Neuronal stem cell (in vitro differentiated cells): ENCODE measurements around the gene SEC63.
"Not testable (repeated sequence)": the region's sequence is repeated elsewhere in the genome, so short reads cannot be mapped to it uniquely, and the experiment has no call there.

Source experiments
- DNase-seq: peaks from one replicate; pipeline ENCODE4 v3.0.0-alpha.2; 2013; ENCODE audit warnings: low spot score
- H2AFZ ChIP-seq: one replicate; pipeline ENCODE4 v1.6.1; 2013; ENCODE audit warnings: mild to moderate bottlenecking, low read length, inconsistent platforms
- H2AK5ac ChIP-seq: 2 replicates; pipeline ENCODE4 v1.6.1; 2013; ENCODE audit warnings: low read depth, mild to moderate bottlenecking, inconsistent platforms, low read length, moderate library complexity, mixed read lengths
- H2BK120ac ChIP-seq: 2 replicates; pipeline ENCODE4 v1.6.1; 2013; ENCODE audit warnings: low read depth, mild to moderate bottlenecking, inconsistent platforms, low read length, moderate library complexity, mixed read lengths
- H2BK12ac ChIP-seq: one replicate; pipeline ENCODE4 v1.6.1; 2013; ENCODE audit warnings: low read length, inconsistent platforms
- H2BK15ac ChIP-seq: 2 replicates; pipeline ENCODE4 v1.6.1; 2013; ENCODE audit warnings: mild to moderate bottlenecking, low read length, inconsistent platforms, mixed read lengths
- H2BK5ac ChIP-seq: one replicate; pipeline ENCODE4 v1.6.1; 2013; ENCODE audit warnings: inconsistent platforms, mild to moderate bottlenecking, low read length, moderate library complexity
- H3K14ac ChIP-seq: one replicate; pipeline ENCODE4 v1.6.1; 2013; ENCODE audit warnings: low read length, inconsistent platforms
- H3K18ac ChIP-seq: 2 replicates; pipeline ENCODE4 v1.6.1; 2013; ENCODE audit warnings: low read length, inconsistent platforms
- H3K23ac ChIP-seq: 2 replicates; pipeline ENCODE4 v1.6.1; 2013; ENCODE audit warnings: low read depth, mild to moderate bottlenecking, mixed read lengths, low read length, inconsistent platforms; ENCODE audit not compliant: poor library complexity
- H3K27ac ChIP-seq: replicated peaks from 3 replicates; pipeline ENCODE4 v1.5.1; 2013; ENCODE audit warnings: low read length, inconsistent platforms
- H3K27me3 ChIP-seq, 3 experiments: 2 replicates each; pipeline ENCODE4 v1.6.1; 2013; ENCODE audit warnings: low read length in 3 of 3, mild to moderate bottlenecking in 2 of 3, inconsistent platforms in 1 of 3, low read depth in 1 of 3, mixed read lengths in 1 of 3, moderate library complexity in 1 of 3; ENCODE audit not compliant: control insufficient read depth in 3 of 3, insufficient read depth in 3 of 3
- H3K36me3 ChIP-seq, 2 donors: replicated peaks in 1 of 2; 2 replicates each; pipeline ENCODE4 v1.6.1; 2013; ENCODE audit warnings: low read length in 2 of 2; ENCODE audit not compliant: control insufficient read depth in 2 of 2, insufficient read depth in 2 of 2
- H3K4ac ChIP-seq: 2 replicates; pipeline ENCODE4 v1.6.1; 2013; ENCODE audit warnings: inconsistent platforms, mild to moderate bottlenecking, low read length, moderate library complexity
- H3K4me1 ChIP-seq, 2 donors: 1 replicate in 1 of 2; 2 replicates in 1 of 2; pipeline ENCODE4 v1.6.1; 2013; ENCODE audit warnings: low read length in 2 of 2, low read depth in 1 of 2; ENCODE audit not compliant: control insufficient read depth in 2 of 2, insufficient read depth in 1 of 2
- H3K4me2 ChIP-seq: one replicate; pipeline ENCODE4 v1.6.1; 2013; ENCODE audit warnings: mild to moderate bottlenecking, low read length, inconsistent platforms; ENCODE audit not compliant: insufficient read depth, poor library complexity, severe bottlenecking
- H3K4me3 ChIP-seq, 2 donors: 2 replicates each; pipeline ENCODE4 v1.5.1; 2013; ENCODE audit warnings: low read length in 2 of 2, mild to moderate bottlenecking in 2 of 2, inconsistent platforms in 1 of 2, moderate library complexity in 1 of 2
- H3K79me1 ChIP-seq: one replicate; pipeline ENCODE4 v1.6.1; 2013; ENCODE audit warnings: low read depth, mild to moderate bottlenecking, inconsistent platforms, low read length, moderate library complexity
- H3K9ac ChIP-seq: one replicate; pipeline ENCODE4 v1.6.1; 2013; ENCODE audit warnings: mild to moderate bottlenecking, low read depth, low read length, inconsistent platforms; ENCODE audit not compliant: poor library complexity
- H3K9me3 ChIP-seq, 2 donors: replicated peaks in 1 of 2; 2 replicates each; pipeline versions ENCODE3 to v1.6.1; 2013; ENCODE audit warnings: low read length in 2 of 2, mild to moderate bottlenecking in 2 of 2, inconsistent platforms in 1 of 2, low read depth in 1 of 2, mixed read lengths in 1 of 2, moderate library complexity in 1 of 2; ENCODE audit not compliant: control insufficient read depth in 2 of 2, insufficient read depth in 1 of 2
- H4K8ac ChIP-seq: one replicate; pipeline ENCODE4 v1.6.1; 2013; ENCODE audit warnings: low read depth, mild to moderate bottlenecking, inconsistent platforms, low read length, moderate library complexity
- H4K91ac ChIP-seq: one replicate; pipeline ENCODE4 v1.6.1; 2013; ENCODE audit warnings: low read length, low read depth, mild to moderate bottlenecking, inconsistent platforms; ENCODE audit not compliant: poor library complexity
- WGBS, 2 donors: extraction: QIAGEN DNeasy Blood & Tissue Kit; methylation state at CpG; one replicate each; pipeline ENCODE4 v1.1.7; 2013; ENCODE audit warnings: missing lambda C conversion rate in 2 of 2, mixed read lengths in 1 of 2; ENCODE audit not compliant: insufficient read length in 2 of 2, insufficient replicate concordance in 1 of 2; ENCODE audit errors: extremely low coverage in 2 of 2; 5-methylcytosine and 5-hydroxymethylcytosine counted together

SEC63 gene

GRCh38 chr6:107917451-107918375, 40.3 kb downstream of the SEC63 start:
- no peak for DNase-seq

GRCh38 chr6:107916961-107917360, 41.0 kb downstream of the SEC63 start:
- not testable (repeated sequence) for H3K4me2 ChIP-seq, H3K4ac ChIP-seq, H2AK5ac ChIP-seq, H3K9ac ChIP-seq, H3K18ac ChIP-seq, H3K79me1 ChIP-seq, H2BK12ac ChIP-seq, H3K27ac ChIP-seq, H4K8ac ChIP-seq, H3K27me3 ChIP-seq, H2BK15ac ChIP-seq, H2AFZ ChIP-seq, H3K23ac ChIP-seq, H2BK120ac ChIP-seq, DNase-seq, H2BK5ac ChIP-seq, H3K4me1 ChIP-seq, H4K91ac ChIP-seq, H3K14ac ChIP-seq
- Histone ChIP-seq H3K36me3 (peaks cover 34 to 99% of the 10 kb centered on the region in 2 donors), H3K9me3 (peaks cover 29 to 63% of the 10 kb centered on the region in 2 donors), H3K4me3 (peak overlapping the region in 1 of 2 donors; percentile 46)
- no CpG with 5 or more reads among the region's 6 CpGs for WGBS, 2 donors

More at GRCh38 chr6:107917451-107918375, 40.3 kb downstream of the SEC63 start:
- no peak overlapping the region for H3K14ac ChIP-seq
- no peak overlapping the region for H2AK5ac ChIP-seq
- no peaks in the 10 kb centered on the region for H3K4me1 ChIP-seq
- no peak overlapping the region for H3K4me3 ChIP-seq
- H4K8ac ChIP-seq = no peak overlapping the region
- H2AFZ ChIP-seq = no peak overlapping the region
- H2BK120ac ChIP-seq = no peak overlapping the region
- no peak overlapping the region for H3K4me2 ChIP-seq
- H3K27ac ChIP-seq = no peak overlapping the region
- no peak overlapping the region for H3K23ac ChIP-seq
- peaks cover 33 to 99% of the 10 kb centered on the region in 2 donors for H3K36me3 ChIP-seq
- H3K4ac ChIP-seq = no peak overlapping the region
- H4K91ac ChIP-seq = no peak overlapping the region
- no peak overlapping the region for H3K18ac ChIP-seq
- H3K9me3 ChIP-seq = peaks cover 29 to 69% of the 10 kb centered on the region in 2 donors
- H2BK15ac ChIP-seq = no peak overlapping the region
- H2BK12ac ChIP-seq = no peak overlapping the region
- no peak overlapping the region for H3K9ac ChIP-seq
- no peaks in the 10 kb centered on the region for H3K79me1 ChIP-seq
- H3K27me3 ChIP-seq = no peaks in the 10 kb centered on the region
- H2BK5ac ChIP-seq = no peak overlapping the region
- WGBS, 2 donors = no CpG with 5 or more reads among the region's 9 CpGs

- Histone ChIP-seq H3K4me2 (no peak overlapping the region), H3K27ac (no peak overlapping the region), H2BK12ac (no peak overlapping the region), H3K14ac (no peak overlapping the region), H2BK15ac (no peak overlapping the region), H3K18ac (no peak overlapping the region), H3K4me3 (no peak overlapping the region), H2BK5ac (no peak overlapping the region), H4K91ac (no peak overlapping the region), H3K4me1 (no peaks in the 10 kb centered on the region), H3K23ac (no peak overlapping the region), H3K9ac (no peak overlapping the region), H2BK120ac (no peak overlapping the region), H4K8ac (no peak overlapping the region), H3K4ac (no peak overlapping the region), H3K27me3 (no peaks in the 10 kb centered on the region), H2AFZ (no peak overlapping the region), H3K79me1 (no peaks in the 10 kb centered on the region), H2AK5ac (no peak overlapping the region), H3K36me3 (peaks cover 13 to 99% of the 10 kb centered on the region in 2 donors), H3K9me3 (peaks cover 10 to 14% of the 10 kb centered on the region in 2 donors)
- WGBS, 2 donors = no CpG with 5 or more reads among the region's 1 CpG
- no peak for DNase-seq
These were observed 46.3 kb downstream of the SEC63 start for GRCh38 chr6:107911692-107912091.

GRCh38 chr6:107894809-107895396, 63.1 kb downstream of the SEC63 start:
- H4K91ac ChIP-seq = no peak overlapping the region
- H2BK5ac ChIP-seq = no peak overlapping the region
- H3K23ac ChIP-seq = no peak overlapping the region
- H3K27ac ChIP-seq = no peak overlapping the region
- no peak for DNase-seq
- no peak overlapping the region for H3K14ac ChIP-seq
- H3K27me3 ChIP-seq = no peaks in the 10 kb centered on the region
- H2AK5ac ChIP-seq = no peak overlapping the region
- no peak overlapping the region for H3K4ac ChIP-seq
- H3K4me2 ChIP-seq = no peak overlapping the region
- no peak overlapping the region for H3K9ac ChIP-seq
- H2BK120ac ChIP-seq = no peak overlapping the region
- no peaks in the 10 kb centered on the region for H3K79me1 ChIP-seq
- no peak overlapping the region for H4K8ac ChIP-seq
- H2BK12ac ChIP-seq = no peak overlapping the region
- no peak overlapping the region for H2AFZ ChIP-seq
- H3K36me3 ChIP-seq = peaks cover 32 to 94% of the 10 kb centered on the region in 2 donors
- no peak overlapping the region for H3K18ac ChIP-seq
- no peak overlapping the region for H2BK15ac ChIP-seq
- H3K4me3 ChIP-seq = no peak overlapping the region
- H3K9me3 ChIP-seq = peaks cover 3 to 28% of the 10 kb centered on the region in 2 donors
- H3K4me1 ChIP-seq = no peaks in the 10 kb centered on the region
